K562 (cell line): ENCODE results near the gene ANKS1A. TPM values are rescaled to one million over a fixed set of nuclear protein-coding genes. Genes with fewer than 3 reads are reported as not detected.
"Not testable (repeated sequence)": the region's sequence is repeated elsewhere in the genome, so short reads cannot be mapped to it uniquely, and the experiment has no call there.

Source experiments
- ATAC-seq: fragments of 200-7000 bp; cut with Tn5 transposase; 3 replicates; pipeline ENCODE4 v1.9.1; 2020; ENCODE audit warnings: moderate library complexity
- BruUV-seq: library from RNA; stranded (reverse); fragments of 400-500 nt; replicated peaks from 2 replicates; lab custom pipeline; 2021; lab: Mats Ljungman, UMichigan
- CTCF ChIA-PET: fragments of 300-600 bp; formaldehyde crosslinking; extraction: SDS; loops from one replicate; lab custom pipeline; 2021; ENCODE audit warnings: low intra/inter-chr PET ratio; lab: Yijun Ruan, JAX
- POLR2A ChIA-PET: fragments of 300-600, 350-650 bp; sonication (Branson Sonifier 250); formaldehyde crosslinking; extraction: SDS; loops from one replicate; lab custom pipeline; 2021; ENCODE audit warnings: antibody characterized with exemption, inconsistent platforms; lab: Yijun Ruan, JAX
- DNase-seq, 4 experiments: peaks; one replicate each; pipeline versions ENCODE4 v3.0.0 to v3.0.0-alpha.2; 2011 to 2018; ENCODE audit warnings: low spot score in 3 of 4, mixed read lengths in 3 of 4; ENCODE audit errors: extremely low read depth in 1 of 4
- FAIRE-seq: peaks from 2 replicates; lab custom pipeline; 2011; peaks lifted over from hg19 to GRCh38; lab: Jason Lieb, UNC
- H2AFZ ChIP-seq: 2 replicates; pipeline ENCODE4 v1.6.0; 2011; ENCODE audit warnings: low read depth, low read length, control low read depth, inconsistent platforms
- H3K27ac ChIP-seq: fragments of 200-600 bp; 3 replicates; pipeline ENCODE4 v1.8.0; 2011; ENCODE audit warnings: low read depth, mild to moderate bottlenecking, control low read depth, inconsistent platforms, low read length, moderate library complexity, mixed read lengths; ENCODE audit errors: extremely low read depth
- H3K27me3 ChIP-seq, 2 experiments: fragments of 300-600 bp in 1 of 2; 2 replicates in 1 of 2; 3 replicates in 1 of 2; pipeline versions ENCODE4 v1.6.0 to v1.8.0; 2011; ENCODE audit warnings: inconsistent platforms in 2 of 2, low read length in 2 of 2, mild to moderate bottlenecking in 1 of 2, mixed read lengths in 1 of 2, moderate library complexity in 1 of 2; ENCODE audit not compliant: control insufficient read depth in 2 of 2, insufficient read depth in 2 of 2
- H3K36me3 ChIP-seq: fragments of 300-600 bp; 3 replicates; pipeline ENCODE4 v1.8.0; 2011; ENCODE audit warnings: mild to moderate bottlenecking, low read length, inconsistent platforms; ENCODE audit not compliant: control insufficient read depth, insufficient read depth
- H3K4me1 ChIP-seq, 2 experiments: fragments of 200-600 bp in 1 of 2; replicated peaks in 1 of 2; 2 replicates in 1 of 2; 3 replicates in 1 of 2; pipeline versions ENCODE4 v1.5.1 to v1.8.0; 2011; ENCODE audit warnings: inconsistent platforms in 2 of 2, low read length in 2 of 2, mild to moderate bottlenecking in 1 of 2, mixed read lengths in 1 of 2, moderate library complexity in 1 of 2; ENCODE audit not compliant: control insufficient read depth in 2 of 2, insufficient read depth in 2 of 2
- H3K4me2 ChIP-seq: 2 replicates; pipeline ENCODE4 v1.6.1; 2011; ENCODE audit warnings: low read length, control low read depth, inconsistent platforms, mixed read lengths; ENCODE audit not compliant: insufficient read depth
- H3K4me3 ChIP-seq: fragments of 200-600 bp; sonication (generic), shearing (Covaris generic); 2 replicates; pipeline ENCODE4 v1.5.1; 2016; ENCODE audit warnings: control low read depth, inconsistent platforms
- H3K79me2 ChIP-seq: fragments of 200-600 bp; 3 replicates; pipeline ENCODE4 v1.8.0; 2011; ENCODE audit warnings: low read length, inconsistent platforms; ENCODE audit not compliant: control insufficient read depth, insufficient read depth
- H3K9ac ChIP-seq, 2 experiments: 2 replicates each; pipeline versions ENCODE4 v1.6.0 to v1.6.1; 2011; ENCODE audit warnings: low read depth in 2 of 2, low read length in 2 of 2, control low read depth in 1 of 2, inconsistent platforms in 1 of 2, mild to moderate bottlenecking in 1 of 2, mixed read lengths in 1 of 2; ENCODE audit not compliant: insufficient read depth in 1 of 2
- H3K9me1 ChIP-seq: one replicate; pipeline ENCODE4 v1.6.0; 2011; ENCODE audit warnings: inconsistent platforms, mild to moderate bottlenecking, low read length, moderate library complexity; ENCODE audit not compliant: control insufficient read depth, insufficient read depth
- H3K9me3 ChIP-seq: replicated peaks from 2 replicates; pipeline ENCODE4 v1.5.1; 2011; ENCODE audit warnings: low read depth, low read length, inconsistent platforms; ENCODE audit not compliant: control insufficient read depth, insufficient read depth
- H4K20me1 ChIP-seq: replicated peaks from 2 replicates; pipeline ENCODE4 v1.6.1; 2011; ENCODE audit warnings: low read length, inconsistent platforms, mixed read lengths; ENCODE audit not compliant: control insufficient read depth, insufficient read depth
- ZNF507 ChIP-seq: conservative IDR thresholded peaks from 2 replicates; pipeline ENCODE4 v1.6.1; 2017; ENCODE audit warnings: missing genetic modification characterization, missing compliant biosample characterization
- WGBS: fragments of 100-300 bp; shearing (Covaris generic); methylation state at CpG from one replicate; pipeline ENCODE4 v1.1.6; 2016; ENCODE audit warnings: low coverage, mixed read lengths; ENCODE audit not compliant: insufficient coverage; ENCODE audit errors: missing lambda C conversion rate; 5-methylcytosine and 5-hydroxymethylcytosine counted together
- in situ Hi-C: fragments of 300-500 bp; cut with MboI; formaldehyde crosslinking; loops from 4 replicates; pipeline ENCODE4 v1.15.0; 2018; ENCODE audit warnings: inconsistent platforms, mixed read lengths
- intact Hi-C: fragments of 100-400 bp; cut with micrococcal nuclease; formaldehyde crosslinking; loops from 2 replicates; pipeline ENCODE4 v1.14.2; 2022
- polyA plus RNA-seq, 8 experiments: library from polyadenylated mRNA; depleted of rRNA in 4 of 8; stranded (reverse) in 5 of 8; unstranded in 3 of 8; fragments of >200 nt; fragmentation: Nextera tagmentation in 2 of 8; fragmentation: Illumina TruSeq in 1 of 8; extraction: Ambion mirVana in 2 of 8; extraction: Trizol in 1 of 8; gene quantifications; 2 replicates each; pipeline versions ENCODE4 v1.2.1 to v1.2.3, GENCODE V29; 2011 to 2014; ENCODE audit warnings: inconsistent platforms in 1 of 8, missing spikeins in 1 of 8
- total RNA-seq, 7 experiments: library from RNA; depleted of rRNA in 6 of 7; stranded (reverse); fragments of >200 nt in 6 of 7; fragmentation: Illumina TruSeq in 2 of 7; extraction: Trizol in 2 of 7; gene quantifications; 2 replicates each; pipeline versions ENCODE4 v1.2.1 to v1.2.3, GENCODE V29; 2011 to 2021; ENCODE audit warnings: low replicate concordance in 1 of 7
- TF ChIP-seq, protein P1 (sequence below): fragments of 450-650 bp; IDR thresholded peaks from 2 replicates; pipeline ENCODE4 v1.6.1; 2016; ENCODE audit warnings: antibody characterized with exemption

Gene ANKS1A
- total and polyA plus RNA-seq, 9 of the 15 experiments (the other 6 are each of a cell fraction or from before 2014, with no cell fraction given) = 1.1 to 13.8 (median 5.3) TPM

DNA sequence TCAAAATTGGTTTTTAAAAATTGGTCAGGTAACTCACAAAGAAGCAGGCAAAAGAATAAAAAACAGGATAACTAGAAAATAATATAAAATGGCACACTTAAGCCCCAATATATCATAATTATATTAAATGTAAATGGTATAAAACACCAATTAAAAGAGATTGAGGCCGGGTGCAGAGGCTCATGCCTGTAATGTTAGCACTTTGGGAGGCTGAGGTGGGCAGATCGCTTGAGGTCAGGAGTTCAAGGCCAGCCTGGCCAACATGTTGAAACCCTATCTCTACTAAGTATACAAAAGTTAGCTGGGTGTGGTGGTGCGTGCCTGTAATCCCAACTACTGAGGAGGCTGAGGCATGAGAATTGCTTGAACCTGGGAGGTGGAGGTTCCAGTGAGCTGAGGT, 216.0 kb downstream of the ANKS1A start:
- no TSS peak for BruUV-seq
- no peaks in the 10 kb centered on the region for H3K9me1 ChIP-seq
- H3K4me2 ChIP-seq = no peak overlapping the region
- DNase-seq = no peak
- H3K79me2 ChIP-seq = no peaks in the 10 kb centered on the region
- intact Hi-C loops = no loop called here
- TF ChIP-seq, protein P1, sequence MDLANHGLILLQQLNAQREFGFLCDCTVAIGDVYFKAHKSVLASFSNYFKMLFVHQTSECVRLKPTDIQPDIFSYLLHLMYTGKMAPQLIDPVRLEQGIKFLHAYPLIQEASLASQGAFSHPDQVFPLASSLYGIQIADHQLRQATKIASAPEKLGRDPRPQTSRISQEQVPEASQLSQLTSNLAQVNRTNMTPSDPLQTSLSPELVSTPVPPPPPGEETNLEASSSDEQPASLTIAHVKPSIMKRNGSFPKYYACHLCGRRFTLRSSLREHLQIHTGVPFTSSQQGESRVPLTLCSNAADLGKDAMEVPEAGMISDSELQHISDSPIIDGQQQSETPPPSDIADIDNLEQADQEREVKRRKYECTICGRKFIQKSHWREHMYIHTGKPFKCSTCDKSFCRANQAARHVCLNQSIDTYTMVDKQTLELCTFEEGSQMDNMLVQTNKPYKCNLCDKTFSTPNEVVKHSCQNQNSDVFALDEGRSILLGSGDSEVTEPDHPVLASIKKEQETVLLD = no peak
- TF ChIP-seq ZNF507 (tag) = peak; percentile 95
- TF ChIP-seq, all 486 proteins: peak for 1
- in situ Hi-C loops = no loop called here
- Histone ChIP-seq H2AFZ (no peak overlapping the region), H3K27ac (no peak overlapping the region), H3K9me3 (0 out of 2 replicates have a peak, but pooled peaks cover 4% of the 10 kb centered on the region), H3K36me3 (no peaks in the 10 kb centered on the region), H3K4me1 (no peaks in the 10 kb centered on the region), H3K4me3 (no peak overlapping the region), H4K20me1 (no peaks in the 10 kb centered on the region), H3K9ac (no peak overlapping the region), H3K27me3 (peaks cover 2 to 14% of the 10 kb centered on the region in 2 experiments; a peak in 3 of 5 replicates)
- ATAC-seq (no peak), FAIRE-seq (no peak)
- CTCF ChIA-PET = interaction anchor here (1.5 kb wide), 1 partner anchor 118 kb away, joined by 5 read pairs; no protein-coding TSS in a partner anchor
- POLR2A ChIA-PET = interaction anchor here (0.6 to 2.8 kb wide), 3 partner anchors 8 to 658 kb away, joined by 3 to 9 read pairs (median 6); no protein-coding TSS in a partner anchor
- 3% methylated on average over 3 of the region's 3 CpGs for WGBS

DNA sequence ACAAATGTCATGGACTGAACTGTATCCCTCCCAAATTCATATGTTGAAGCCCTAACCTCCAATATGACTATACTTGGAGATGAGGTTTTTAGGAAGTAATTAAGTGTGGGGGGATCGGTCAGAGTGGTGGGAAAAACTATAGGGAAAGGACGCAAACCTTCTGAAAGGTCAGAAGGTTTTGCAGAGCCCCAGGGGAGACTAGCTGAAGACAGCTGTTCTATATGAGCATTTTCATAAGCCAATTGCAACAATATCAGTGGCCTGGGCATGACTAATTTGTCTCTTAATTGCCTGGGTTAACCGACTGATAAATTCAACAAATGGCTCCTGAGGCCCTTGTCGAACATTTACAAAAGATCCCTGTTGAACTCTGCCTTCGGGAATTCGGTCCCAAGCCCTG, 217.0 kb downstream of the ANKS1A start:
- in situ Hi-C loops, DNase-seq, H3K4me1 ChIP-seq, H3K27ac ChIP-seq, H3K4me2 ChIP-seq, FAIRE-seq, H3K9me1 ChIP-seq, H3K9me3 ChIP-seq, intact Hi-C loops, H3K4me3 ChIP-seq, H3K36me3 ChIP-seq, BruUV-seq, ATAC-seq, H2AFZ ChIP-seq, H3K79me2 ChIP-seq, H3K9ac ChIP-seq, H4K20me1 ChIP-seq: not testable (repeated sequence)
- peaks cover 2 to 14% of the 10 kb centered on the region in 2 experiments; a peak in 3 of 5 replicates for H3K27me3 ChIP-seq
- WGBS = 3% methylated on average over 6 of the region's 6 CpGs
- ChIA-PET POLR2A (interaction anchor here (0.7 to 2.8 kb wide), 4 partner anchors 9 to 1024 kb away, joined by 3 to 9 read pairs (median 5); no protein-coding TSS in a partner anchor), CTCF (interaction anchor here (1.5 kb wide), 1 partner anchor 119 kb away, joined by 5 read pairs; no protein-coding TSS in a partner anchor)

DNA sequence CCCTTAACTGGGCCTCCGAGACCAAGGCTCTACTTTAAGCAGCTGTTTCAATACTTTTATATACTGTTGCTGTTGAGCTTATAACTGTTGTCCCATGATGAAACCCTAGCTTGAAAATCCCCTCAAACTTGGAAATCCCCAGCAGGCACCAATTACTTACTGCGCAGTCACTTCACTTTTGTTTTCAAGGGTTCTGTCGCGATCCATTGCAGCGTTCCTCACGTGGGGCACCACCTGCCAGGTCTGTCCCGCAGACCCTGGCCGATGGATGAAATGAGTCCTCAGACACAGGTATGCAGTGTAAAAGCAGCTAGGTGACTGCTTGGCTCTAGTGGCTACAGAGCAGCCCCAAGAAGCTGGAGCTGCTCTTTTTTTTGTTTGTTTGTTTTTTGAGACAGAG, 218.2 kb downstream of the ANKS1A start:
- H3K79me2 ChIP-seq, intact Hi-C loops, H3K9me1 ChIP-seq, H3K9me3 ChIP-seq, H4K20me1 ChIP-seq, H3K9ac ChIP-seq, H3K36me3 ChIP-seq, H3K4me1 ChIP-seq, H3K4me3 ChIP-seq, BruUV-seq, H3K4me2 ChIP-seq, DNase-seq, FAIRE-seq, H3K27ac ChIP-seq, in situ Hi-C loops, CTCF ChIA-PET, ATAC-seq, H2AFZ ChIP-seq: not testable (repeated sequence)
- H3K27me3 ChIP-seq = peaks cover 2 to 14% of the 10 kb centered on the region in 2 experiments; a peak in 3 of 5 replicates
- WGBS = 31% methylated on average over 8 of the region's 8 CpGs
- POLR2A ChIA-PET = interaction anchor here (1.0 to 2.8 kb wide), 4 partner anchors 10 to 92 kb away, joined by 3 to 9 read pairs (median 3); no protein-coding TSS in a partner anchor
